SU-DHL-6 (cell line): ENCODE measurements around the gene PDE4D.

Experiments
- H2AFZ ChIP-seq: fragments of 200-600 bp; sonication (generic); 2 replicates; pipeline ENCODE4 v1.6.1; 2014; ENCODE audit warnings: low read depth, mild to moderate bottlenecking, moderate library complexity, mixed read lengths, antibody characterized with exemption, low read length; ENCODE audit not compliant: severe bottlenecking
- H3F3A ChIP-seq: fragments of 200-600 bp; shearing (Covaris generic); 2 replicates; pipeline ENCODE4 v1.6.0; 2016; ENCODE audit warnings: antibody characterized with exemption, mild to moderate bottlenecking; ENCODE audit not compliant: insufficient read depth
- H3K27ac ChIP-seq: fragments of 200-600 bp; sonication (generic); 2 replicates; pipeline ENCODE4 v1.5.1; 2016; ENCODE audit warnings: low read depth, mild to moderate bottlenecking, low read length, moderate library complexity, mixed read lengths
- H3K27me3 ChIP-seq: fragments of 200-600 bp; sonication (generic), shearing (Covaris generic); 2 replicates; pipeline ENCODE4 v1.6.0; 2014; ENCODE audit warnings: mild to moderate bottlenecking, low read length
- H3K36me3 ChIP-seq: fragments of 200-600 bp; sonication (generic); 2 replicates; pipeline ENCODE4 v1.6.1; 2014; ENCODE audit warnings: mild to moderate bottlenecking, low read length, mixed read lengths
- H3K4me2 ChIP-seq: fragments of 300-600, 200-600 bp; shearing (Covaris generic), sonication (generic); 2 replicates; pipeline ENCODE4 v1.6.0; 2014; ENCODE audit warnings: low read length, low read depth, mild to moderate bottlenecking; ENCODE audit not compliant: poor library complexity, severe bottlenecking
- H3K4me3 ChIP-seq: fragments of 200-600 bp; sonication (generic); 2 replicates; pipeline ENCODE4 v1.5.1; 2014; ENCODE audit warnings: antibody characterized with exemption, low read length, mild to moderate bottlenecking, mixed read lengths; ENCODE audit not compliant: insufficient read depth, poor library complexity, severe bottlenecking
- H3K79me2 ChIP-seq: fragments of 200-600 bp; sonication (generic); 2 replicates; pipeline ENCODE4 v1.6.1; 2014; ENCODE audit warnings: mild to moderate bottlenecking, low read length, moderate library complexity; ENCODE audit not compliant: insufficient read depth
- H3K9ac ChIP-seq: fragments of 200-600 bp; sonication (generic); 2 replicates; pipeline ENCODE4 v1.7.0; 2014; ENCODE audit warnings: mild to moderate bottlenecking, low read length
- H3K9me2 ChIP-seq: fragments of 200-600 bp; sonication (generic); replicated peaks from 2 replicates; pipeline ENCODE4 v1.6.1; 2014; ENCODE audit warnings: low read length; ENCODE audit not compliant: insufficient read depth
- H3K9me3 ChIP-seq: fragments of 200-600 bp; sonication (generic); 2 replicates; pipeline ENCODE4 v1.6.1; 2014; ENCODE audit warnings: low read length, mixed read lengths; ENCODE audit not compliant: insufficient read depth
- H4K20me1 ChIP-seq: fragments of 200-600 bp; sonication (generic); 2 replicates; pipeline ENCODE4 v1.6.1; 2014; ENCODE audit warnings: low read depth, mild to moderate bottlenecking, antibody characterized with exemption, low read length, moderate library complexity, mixed read lengths
- EZH2phosphoT487 ChIP-seq: fragments of 200-600 bp; sonication (generic), shearing (Covaris generic); conservative IDR thresholded peaks from 2 replicates; pipeline ENCODE4 v1.6.1; 2018; ENCODE audit warnings: mild to moderate bottlenecking, antibody characterized with exemption, low read length, moderate library complexity, mixed read lengths
- TF ChIP-seq, protein P1 (sequence below): fragments of 200-600 bp; sonication (generic); IDR thresholded peaks from one replicate; pipeline ENCODE4 v1.5.1; 2017; ENCODE audit warnings: antibody characterized with exemption, mild to moderate bottlenecking, low read length, moderate library complexity; ENCODE audit not compliant: insufficient read depth, poor library complexity, severe bottlenecking

PDE4D gene

DNA sequence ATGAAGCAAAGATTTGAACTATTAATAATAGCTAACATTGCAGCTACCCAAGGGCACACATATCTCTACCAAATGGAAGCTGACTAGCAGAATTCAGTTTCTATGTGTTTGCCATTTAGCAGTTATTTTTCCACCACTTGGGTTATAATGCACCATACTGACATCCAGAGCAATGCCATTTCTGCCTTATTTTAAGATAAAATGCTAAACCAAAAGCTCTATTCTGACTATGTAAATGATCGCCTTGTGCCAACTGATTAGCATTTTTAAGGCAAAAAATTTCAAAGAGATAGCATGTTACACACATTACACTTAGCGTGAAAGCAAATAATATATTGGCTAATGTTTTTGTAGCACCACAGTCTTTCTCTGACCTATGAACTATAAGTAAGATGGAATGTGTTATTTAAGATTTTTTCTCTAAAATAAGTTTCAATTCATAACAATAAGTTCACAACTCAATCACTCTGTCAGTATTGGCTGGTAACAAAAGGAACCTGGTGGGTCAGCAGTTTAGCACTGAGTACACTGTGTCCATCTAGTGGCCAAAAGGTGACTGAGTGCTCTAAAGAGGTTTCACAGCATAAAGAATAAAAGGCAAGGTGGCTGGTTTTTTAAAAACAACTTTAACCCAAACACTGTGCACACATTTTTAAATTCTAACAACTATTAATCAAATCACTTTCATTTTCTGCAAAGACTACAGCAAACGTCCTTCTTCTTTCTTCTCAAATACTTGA lies 443.5 kb downstream of the PDE4D start:
- H3F3A ChIP-seq, result no peaks in the 10 kb centered on the region
- no peak overlapping the region for H2AFZ ChIP-seq
- H3K9ac ChIP-seq, result no peak overlapping the region
- H3K79me2 ChIP-seq, result no peaks in the 10 kb centered on the region
- no peaks in the 10 kb centered on the region for H4K20me1 ChIP-seq
- H3K27me3 ChIP-seq, result no peaks in the 10 kb centered on the region
- no peaks in the 10 kb centered on the region for H3K9me3 ChIP-seq
- no peaks in the 10 kb centered on the region for H3K36me3 ChIP-seq
- H3K4me3 ChIP-seq, result no peak overlapping the region
- no peaks in the 10 kb centered on the region for H3K9me2 ChIP-seq
- no peak overlapping the region for H3K27ac ChIP-seq
- no peak overlapping the region for H3K4me2 ChIP-seq
- TF ChIP-seq, protein P1, sequence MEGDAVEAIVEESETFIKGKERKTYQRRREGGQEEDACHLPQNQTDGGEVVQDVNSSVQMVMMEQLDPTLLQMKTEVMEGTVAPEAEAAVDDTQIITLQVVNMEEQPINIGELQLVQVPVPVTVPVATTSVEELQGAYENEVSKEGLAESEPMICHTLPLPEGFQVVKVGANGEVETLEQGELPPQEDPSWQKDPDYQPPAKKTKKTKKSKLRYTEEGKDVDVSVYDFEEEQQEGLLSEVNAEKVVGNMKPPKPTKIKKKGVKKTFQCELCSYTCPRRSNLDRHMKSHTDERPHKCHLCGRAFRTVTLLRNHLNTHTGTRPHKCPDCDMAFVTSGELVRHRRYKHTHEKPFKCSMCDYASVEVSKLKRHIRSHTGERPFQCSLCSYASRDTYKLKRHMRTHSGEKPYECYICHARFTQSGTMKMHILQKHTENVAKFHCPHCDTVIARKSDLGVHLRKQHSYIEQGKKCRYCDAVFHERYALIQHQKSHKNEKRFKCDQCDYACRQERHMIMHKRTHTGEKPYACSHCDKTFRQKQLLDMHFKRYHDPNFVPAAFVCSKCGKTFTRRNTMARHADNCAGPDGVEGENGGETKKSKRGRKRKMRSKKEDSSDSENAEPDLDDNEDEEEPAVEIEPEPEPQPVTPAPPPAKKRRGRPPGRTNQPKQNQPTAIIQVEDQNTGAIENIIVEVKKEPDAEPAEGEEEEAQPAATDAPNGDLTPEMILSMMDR, result no peak
- no peak for TF ChIP-seq EZH2phosphoT487

DNA sequence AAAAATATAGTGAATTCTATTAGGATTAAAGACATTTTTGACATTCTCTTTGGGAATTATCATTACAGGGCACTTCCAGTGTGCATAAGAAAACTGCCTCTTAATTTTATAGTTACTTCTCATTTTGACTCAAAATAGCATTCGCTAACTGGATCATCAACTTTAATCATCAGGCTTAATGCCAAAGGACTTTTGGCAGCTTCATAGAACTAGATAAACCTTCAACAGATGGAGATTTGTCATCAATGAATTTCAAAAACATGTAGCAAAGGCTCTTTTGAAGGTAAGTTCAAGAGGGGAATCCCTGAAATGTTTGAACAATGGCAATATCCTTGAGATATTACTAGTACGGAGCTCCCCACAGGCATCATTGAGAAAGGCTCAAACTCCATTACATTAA lies 447.2 kb downstream of the PDE4D start:
- Histone ChIP-seq H3K9ac (no peak overlapping the region), H2AFZ (no peak overlapping the region), H3K79me2 (no peaks in the 10 kb centered on the region), H3K36me3 (no peaks in the 10 kb centered on the region), H3K27me3 (no peaks in the 10 kb centered on the region), H3K27ac (no peak overlapping the region), H3F3A (no peaks in the 10 kb centered on the region), H3K9me3 (no peaks in the 10 kb centered on the region), H3K9me2 (no peaks in the 10 kb centered on the region), H3K4me3 (no peak overlapping the region), H3K4me2 (no peak overlapping the region), H4K20me1 (no peaks in the 10 kb centered on the region)
- TF ChIP-seq EZH2phosphoT487, result no peak
- TF ChIP-seq, protein P1, result no peak

DNA sequence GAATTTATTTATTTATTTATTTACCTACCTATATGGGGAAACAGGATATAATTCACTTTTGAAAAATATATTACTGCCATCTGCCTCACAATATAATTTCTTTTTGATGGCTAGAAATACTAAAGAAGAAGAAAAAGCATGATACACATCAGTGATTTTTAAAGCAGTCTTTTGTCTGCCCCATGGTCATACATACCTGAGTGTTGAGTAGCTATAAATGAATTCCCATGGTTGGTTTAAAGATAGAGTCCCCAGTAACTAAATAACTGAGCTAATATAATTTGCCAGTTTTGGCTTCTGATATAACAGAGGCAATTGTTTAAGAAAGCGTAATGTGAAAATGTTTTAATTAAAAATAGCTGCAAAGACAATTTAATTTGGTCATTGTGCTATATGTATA lies 447.8 kb downstream of the PDE4D start:
- no peak for TF ChIP-seq EZH2phosphoT487
- TF ChIP-seq, protein P1, result no peak
- Histone ChIP-seq H4K20me1 (no peaks in the 10 kb centered on the region), H3K4me3 (no peak overlapping the region), H3K4me2 (no peak overlapping the region), H3K36me3 (no peaks in the 10 kb centered on the region), H3K27me3 (no peaks in the 10 kb centered on the region), H3K79me2 (no peaks in the 10 kb centered on the region), H3K27ac (no peak overlapping the region), H3K9me3 (no peaks in the 10 kb centered on the region), H3F3A (no peaks in the 10 kb centered on the region), H2AFZ (no peak overlapping the region), H3K9ac (no peak overlapping the region), H3K9me2 (no peaks in the 10 kb centered on the region)
